Measurements from ENCODE around the gene MELTF.

- TF ChIP-seq CTCF (IDR thresholded peaks at IDR 0.05; ENCODE audit: low read depth, low read length) (no peak), EZH2phosphoT487 (IDR thresholded peaks at IDR 0.05; ENCODE audit: low read depth) (no peak)
These were observed 46.4 kb downstream of the MELTF start for GRCh38 chr3:196983186-196983585.

All from OCI-LY3 (cell line).